Activated T-cell treated with anti-CD3 and anti-CD28 coated beads, Interleukin-2, amount 50 U/mL, for 4 hours (primary cell): Measurements from ENCODE around the gene ZNF430. TPM values are rescaled to one million over a fixed set of nuclear protein-coding genes. Genes with fewer than 3 reads are reported as not detected.
"Not testable (repeated sequence)": the region's sequence is repeated elsewhere in the genome, so short reads cannot be mapped to it uniquely, and the experiment has no call there.

Experiments used
- ATAC-seq, 2 donors: fragments of 200-7000 bp; cut with Tn5 transposase; one replicate each; pipeline ENCODE4 v1.10.0; 2021
- DNase-seq: peaks from one replicate; pipeline ENCODE4 v3.0.0-alpha.2; 2020
- H3K27me3 Mint-ChIP-seq: one replicate; pipeline ENCODE4 v1.8.0; 2021; ENCODE audit warnings: low read depth, mixed read lengths
- H3K36me3 Mint-ChIP-seq: one replicate; pipeline ENCODE4 v1.8.0; 2022; ENCODE audit warnings: mixed read lengths; ENCODE audit not compliant: insufficient read depth
- H3K4me1 Mint-ChIP-seq: one replicate; pipeline ENCODE4 v1.8.0; 2021; ENCODE audit warnings: low read depth, mixed read lengths
- H3K4me3 Mint-ChIP-seq: one replicate; pipeline ENCODE4 v1.8.0; 2021; ENCODE audit warnings: mild to moderate bottlenecking, moderate library complexity, mixed read lengths
- H3K9me3 Mint-ChIP-seq: one replicate; pipeline ENCODE4 v1.8.0; 2021; ENCODE audit warnings: mixed read lengths
- total RNA-seq, 3 donors: library from RNA; stranded (reverse); gene quantifications; one replicate each; pipeline ENCODE4 v1.2.1, GENCODE V29; 2021

The ZNF430 gene
- 10 to 100 TPM; 12.2 to 17.9 (median 16.6) TPM for total RNA-seq

DNA sequence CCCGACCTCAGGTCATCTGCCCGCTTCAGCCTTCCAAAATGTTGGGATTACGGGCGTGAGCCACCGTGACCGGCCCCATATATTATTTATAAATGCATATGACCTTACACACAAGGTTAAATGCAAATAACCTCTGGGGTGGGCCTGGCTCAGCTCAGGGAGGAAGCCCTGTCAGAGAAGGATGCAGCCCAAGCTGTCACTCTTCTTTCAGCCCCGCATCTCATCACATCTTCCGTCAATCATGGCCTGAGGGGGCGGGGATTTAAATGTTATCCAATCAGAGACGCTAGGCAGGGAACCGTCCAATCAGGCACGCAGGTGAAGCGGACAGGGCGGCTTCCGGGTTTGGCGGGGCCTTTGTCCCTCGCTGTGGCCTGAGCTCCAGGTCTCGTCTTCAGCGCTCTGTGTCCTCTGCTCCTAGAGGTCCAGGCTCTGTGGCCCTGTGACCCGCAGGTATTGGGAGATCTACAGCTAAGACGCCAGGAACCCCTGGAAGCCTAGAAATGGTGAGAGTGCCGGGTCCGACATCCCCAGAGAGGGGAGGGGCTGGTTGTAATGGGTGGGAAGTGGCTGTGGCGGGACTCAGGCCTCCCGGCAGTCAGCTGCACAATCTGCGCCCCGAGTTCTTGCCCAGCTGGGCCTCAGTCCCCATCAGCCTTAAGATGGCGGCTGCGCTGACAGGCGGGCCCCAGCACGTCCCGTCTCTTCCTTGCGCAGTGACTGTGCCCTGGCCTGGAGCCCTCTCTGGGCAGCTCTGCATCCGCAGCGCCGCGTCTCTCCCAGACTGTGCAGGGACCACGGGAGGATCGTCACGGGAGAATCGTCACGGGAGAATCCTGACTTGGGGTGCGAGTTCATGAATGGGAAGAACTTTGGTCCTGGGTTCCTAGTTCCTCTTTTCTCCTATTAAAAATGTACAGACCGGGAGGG is at the start of gene ZNF430:
ZNF430 (plus strand) TSS at position 360 of the 930 bp plus-strand sequence; CDS start at position 504, 144 bp downstream.
- peak within 1 kb of the TSS; percentile 100 for H3K4me3 Mint-ChIP-seq
- DNase-seq: peak; percentile 88
- H3K9me3 Mint-ChIP-seq: no peaks in the 10 kb centered on the region
- H3K4me1 Mint-ChIP-seq: peaks cover 47% of the 10 kb centered on the region
- H3K36me3 Mint-ChIP-seq: peaks cover 19% of the 10 kb centered on the region
- H3K27me3 Mint-ChIP-seq: no peaks in the 10 kb centered on the region
- peak; percentile 93 to 96 for ATAC-seq

DNA sequence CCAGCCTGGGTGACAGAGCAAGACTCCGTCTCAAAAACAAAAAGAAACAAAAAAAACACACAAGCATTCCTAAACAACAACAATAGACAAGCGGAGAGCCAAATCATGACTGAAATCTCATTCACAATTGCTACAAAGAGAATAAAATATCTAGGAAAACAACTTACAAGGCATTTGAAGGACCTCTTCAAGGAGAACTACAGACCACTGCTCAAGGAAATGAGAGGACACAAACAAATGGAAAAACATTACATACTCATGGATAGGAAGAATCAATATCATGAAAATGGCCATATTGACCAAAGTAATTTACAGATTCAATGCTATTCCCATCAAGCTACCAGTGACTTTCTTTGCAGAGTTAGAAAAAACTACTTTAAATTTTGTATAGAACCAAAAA is 27.7 kb upstream of the ZNF430 start:
- not testable (repeated sequence) for DNase-seq, H3K36me3 Mint-ChIP-seq, H3K27me3 Mint-ChIP-seq, ATAC-seq, H3K4me1 Mint-ChIP-seq, H3K4me3 Mint-ChIP-seq
- peaks cover 22% of the 10 kb centered on the region for H3K9me3 Mint-ChIP-seq

DNA sequence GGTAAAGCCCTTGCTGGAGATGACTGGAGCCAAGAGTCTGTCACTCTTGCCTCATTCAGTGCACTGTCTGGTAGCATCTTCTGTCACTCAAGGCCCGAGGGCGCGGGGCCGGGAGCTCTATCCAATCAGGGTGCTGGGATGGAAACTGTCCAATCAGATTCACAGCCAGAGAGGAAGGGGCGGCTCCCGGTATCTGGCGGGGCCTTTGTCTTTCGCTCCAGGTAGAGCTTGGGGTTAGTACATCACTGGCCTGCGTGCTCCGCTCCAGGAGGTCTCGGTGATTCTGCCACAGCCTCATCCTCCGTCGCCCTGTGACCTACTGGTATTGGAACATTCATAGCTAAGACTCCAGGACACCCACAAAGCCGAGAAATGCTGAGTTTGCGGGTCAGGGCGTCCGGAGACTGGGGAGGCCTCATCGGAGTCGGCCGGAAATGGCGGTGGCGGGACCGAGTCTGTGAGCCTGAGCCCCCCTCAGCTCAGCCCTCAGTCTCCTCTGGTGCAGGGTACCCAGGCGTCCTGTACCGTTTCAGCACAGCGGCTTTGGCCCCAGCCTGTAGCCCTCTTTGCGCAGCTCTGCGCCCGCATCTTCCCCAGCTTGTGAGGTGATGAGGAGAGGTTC is 20.6 kb upstream of the ZNF430 start:
- ATAC-seq: peak; percentile 100
- Mint-ChIP-seq H3K4me1 (peaks cover 1% of the 10 kb centered on the region), H3K27me3 (no peaks in the 10 kb centered on the region), H3K4me3 (peak overlapping the region; percentile 86), H3K36me3 (no peaks in the 10 kb centered on the region), H3K9me3 (no peaks in the 10 kb centered on the region)
- DNase-seq: peak; percentile 76

DNA sequence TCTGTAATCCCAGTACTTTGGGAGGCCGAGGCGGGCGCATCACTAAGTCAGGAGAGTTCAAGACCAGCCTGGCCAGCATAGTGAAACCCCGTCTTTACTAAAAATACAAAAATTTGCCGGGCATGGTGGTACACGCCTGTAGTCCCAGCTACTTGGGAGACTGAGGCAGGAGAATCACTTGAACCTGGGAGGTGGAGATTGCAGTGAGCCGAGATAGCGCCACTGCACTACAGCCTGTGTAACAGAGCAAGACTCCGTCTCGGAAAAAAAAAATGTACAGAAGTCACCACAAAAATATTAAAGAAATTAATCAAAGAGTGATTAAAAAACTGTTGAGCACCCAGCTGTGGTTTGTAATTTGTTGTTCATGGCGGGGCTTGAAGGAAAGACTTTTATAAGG is 781 bp downstream of the ZNF430 start:
- H3K4me3 Mint-ChIP-seq: peak overlapping the region; percentile 100
- ATAC-seq, H3K9me3 Mint-ChIP-seq, DNase-seq, H3K27me3 Mint-ChIP-seq: not testable (repeated sequence)
- H3K36me3 Mint-ChIP-seq: peaks cover 25% of the 10 kb centered on the region
- peaks cover 53% of the 10 kb centered on the region for H3K4me1 Mint-ChIP-seq

DNA sequence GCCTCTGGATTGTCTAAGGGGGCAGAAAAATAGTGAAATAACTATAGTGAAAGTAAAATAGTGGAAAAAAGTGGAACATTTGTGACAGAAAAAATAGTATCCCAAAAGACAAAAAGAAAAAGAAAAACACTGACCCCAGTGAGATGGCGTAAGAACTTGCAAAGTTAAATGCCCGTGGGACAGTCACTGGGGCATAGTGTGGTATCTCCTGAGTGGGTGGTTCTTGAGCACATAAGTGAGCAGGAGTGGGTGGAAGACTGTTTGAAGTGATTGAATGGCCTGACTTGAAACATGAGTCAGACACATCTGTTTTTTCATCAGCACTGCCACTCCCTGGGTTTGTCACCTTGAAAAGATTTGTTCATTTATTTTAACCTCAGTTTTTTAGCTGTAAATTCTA is 2.5 kb downstream of the ZNF430 start:
- no peaks in the 10 kb centered on the region for H3K27me3 Mint-ChIP-seq
- peak overlapping the region; percentile 100 for H3K4me3 Mint-ChIP-seq
- peaks cover 69% of the 10 kb centered on the region for H3K4me1 Mint-ChIP-seq
- ATAC-seq (peak; percentile 29 to 32), DNase-seq (peak; percentile 14)
- peaks cover 40% of the 10 kb centered on the region for H3K36me3 Mint-ChIP-seq
- H3K9me3 Mint-ChIP-seq: no peaks in the 10 kb centered on the region

DNA sequence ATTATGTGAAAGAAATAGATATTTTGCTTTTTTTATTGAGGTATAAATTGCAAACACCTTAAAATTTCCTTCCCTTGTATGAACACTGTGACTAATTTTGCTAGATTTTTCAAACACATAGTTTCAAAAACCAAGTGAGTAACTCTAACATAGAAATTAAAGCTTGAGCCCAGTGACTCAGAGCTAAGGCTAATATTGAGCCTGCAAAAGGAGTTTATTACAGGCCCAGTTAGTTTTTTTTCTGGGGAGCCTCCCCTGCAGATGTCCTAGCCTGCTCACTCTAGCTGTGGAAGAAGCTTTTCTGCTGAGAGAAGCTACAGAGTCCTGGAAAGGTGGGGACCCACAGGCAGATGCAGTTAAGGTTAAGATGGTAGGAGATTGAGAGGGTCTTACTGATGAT is 3.4 kb downstream of the ZNF430 start:
- Mint-ChIP-seq H3K9me3 (no peaks in the 10 kb centered on the region), H3K4me1 (peaks cover 78% of the 10 kb centered on the region), H3K36me3 (peaks cover 45% of the 10 kb centered on the region), H3K4me3 (peak overlapping the region; percentile 42), H3K27me3 (no peaks in the 10 kb centered on the region)
- ATAC-seq (peak in 1 of 2 donors; percentile 3), DNase-seq (no peak)

DNA sequence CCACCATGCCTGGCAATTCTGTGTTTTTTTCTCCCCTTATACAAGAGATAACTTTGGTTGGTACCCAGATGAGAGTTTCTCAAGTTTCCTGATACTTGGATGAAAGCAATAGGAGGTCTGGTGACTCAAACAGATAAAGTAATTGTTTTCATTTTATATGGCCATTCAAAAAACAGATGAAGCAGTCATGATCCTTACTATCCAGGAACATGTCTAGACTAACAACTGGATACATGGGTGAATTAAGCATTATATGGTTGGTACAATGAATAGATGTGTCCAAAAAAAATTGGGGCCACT is 8.5 kb downstream of the ZNF430 start:
- DNase-seq (no peak), ATAC-seq (peak; percentile 29 to 41)
- no peak overlapping the region for H3K4me3 Mint-ChIP-seq
- H3K27me3 Mint-ChIP-seq: no peaks in the 10 kb centered on the region
- peaks cover 58% of the 10 kb centered on the region for H3K36me3 Mint-ChIP-seq
- peaks cover 61% of the 10 kb centered on the region for H3K4me1 Mint-ChIP-seq
- H3K9me3 Mint-ChIP-seq: no peaks in the 10 kb centered on the region

DNA sequence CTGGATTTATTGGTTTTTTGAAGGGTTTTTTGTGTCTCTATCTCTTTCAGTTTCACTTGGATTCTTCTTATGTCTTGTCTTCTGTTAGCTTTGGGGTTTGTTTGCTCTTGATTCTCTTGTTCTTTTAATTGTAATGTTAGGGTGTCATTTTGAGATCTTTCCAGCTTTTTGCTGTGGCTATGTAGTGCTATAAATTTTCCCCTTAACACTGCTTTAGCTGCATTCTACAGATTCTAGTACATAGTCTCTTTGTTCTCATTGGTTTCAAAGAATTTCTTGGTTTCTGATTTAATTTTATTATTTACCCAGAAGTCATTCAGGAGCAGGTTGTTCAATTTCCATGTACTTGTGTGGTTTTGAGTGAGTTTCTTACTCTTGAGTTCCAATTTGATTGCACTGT is 24.6 kb downstream of the ZNF430 start:
- ATAC-seq: no peak
- no peaks in the 10 kb centered on the region for H3K27me3 Mint-ChIP-seq
- no peak overlapping the region for H3K4me3 Mint-ChIP-seq
- DNase-seq: no peak
- peaks cover 47% of the 10 kb centered on the region for H3K9me3 Mint-ChIP-seq
- peaks cover 65% of the 10 kb centered on the region for H3K36me3 Mint-ChIP-seq
- H3K4me1 Mint-ChIP-seq: peaks cover 17% of the 10 kb centered on the region

DNA sequence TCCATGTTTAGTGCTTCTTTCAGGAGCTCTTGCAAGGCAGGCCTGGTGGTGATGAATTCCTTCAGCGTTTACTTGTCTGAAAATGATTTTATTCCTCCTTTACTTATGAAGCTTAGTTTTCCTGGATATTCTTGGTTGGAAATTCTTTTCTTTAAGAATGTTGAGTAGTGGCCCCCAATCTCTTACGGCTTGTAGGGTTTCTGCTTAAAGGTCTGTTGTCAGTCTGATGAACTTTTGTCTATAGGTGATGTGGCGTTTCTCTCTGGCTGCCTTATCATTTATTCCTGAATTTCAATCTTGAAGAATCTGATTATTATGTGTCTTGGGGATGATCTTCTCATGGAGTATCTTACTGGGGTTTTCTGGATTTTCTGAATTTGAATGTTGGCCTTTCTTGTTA is 26.0 kb downstream of the ZNF430 start:
- DNase-seq (no peak), ATAC-seq (no peak)
- Mint-ChIP-seq H3K36me3 (peaks cover 64% of the 10 kb centered on the region), H3K4me1 (peaks cover 17% of the 10 kb centered on the region), H3K4me3 (no peak overlapping the region), H3K9me3 (peaks cover 47% of the 10 kb centered on the region), H3K27me3 (no peaks in the 10 kb centered on the region)

DNA sequence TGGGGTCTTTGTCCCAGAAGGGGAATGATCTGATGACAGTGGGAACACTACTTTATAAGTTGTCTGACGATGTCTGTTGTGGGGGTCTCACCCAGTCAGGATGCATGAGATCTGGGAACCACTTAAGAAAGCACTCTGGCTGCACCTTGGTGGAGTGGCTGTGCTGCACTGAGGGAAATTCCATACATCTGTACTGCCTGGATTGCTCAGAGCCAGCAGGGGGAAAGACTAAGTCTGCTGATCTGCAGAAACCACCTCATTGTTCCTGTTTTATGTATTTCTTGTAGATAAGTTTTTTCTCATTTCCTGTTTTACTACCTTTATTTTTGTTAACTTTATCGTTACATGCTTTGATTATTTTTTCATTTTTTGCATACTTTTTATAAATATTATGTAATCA is 27.3 kb downstream of the ZNF430 start:
- DNase-seq (no peak), ATAC-seq (no peak)
- peaks cover 16% of the 10 kb centered on the region for H3K4me1 Mint-ChIP-seq
- no peak overlapping the region for H3K4me3 Mint-ChIP-seq
- H3K27me3 Mint-ChIP-seq: no peaks in the 10 kb centered on the region
- H3K9me3 Mint-ChIP-seq: peaks cover 53% of the 10 kb centered on the region
- peaks cover 68% of the 10 kb centered on the region for H3K36me3 Mint-ChIP-seq

DNA sequence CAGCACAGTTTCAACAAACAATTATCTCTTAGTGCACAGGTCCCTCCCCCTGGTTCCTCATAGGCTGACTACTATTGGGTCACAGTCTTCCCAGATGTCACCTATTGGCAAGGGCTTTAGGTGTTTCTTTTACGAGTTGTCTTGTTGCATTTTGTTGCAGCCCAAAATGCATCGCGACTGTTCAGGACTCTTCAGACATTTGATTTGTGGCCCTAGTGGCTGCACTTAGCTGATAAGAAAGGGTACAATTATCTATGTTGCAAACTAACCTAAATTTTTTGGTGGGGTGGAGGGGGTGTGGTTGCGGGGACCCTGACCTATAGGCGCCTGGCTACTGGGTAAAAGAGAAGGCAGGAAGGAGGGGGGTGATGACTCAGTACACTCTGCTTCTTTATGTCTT is 32.4 kb downstream of the ZNF430 start:
- Mint-ChIP-seq H3K9me3 (peaks cover 25% of the 10 kb centered on the region), H3K36me3 (peaks cover 58% of the 10 kb centered on the region), H3K4me3 (no peak overlapping the region), H3K4me1 (no peaks in the 10 kb centered on the region), H3K27me3 (no peaks in the 10 kb centered on the region)
- DNase-seq (no peak), ATAC-seq (no peak)

DNA sequence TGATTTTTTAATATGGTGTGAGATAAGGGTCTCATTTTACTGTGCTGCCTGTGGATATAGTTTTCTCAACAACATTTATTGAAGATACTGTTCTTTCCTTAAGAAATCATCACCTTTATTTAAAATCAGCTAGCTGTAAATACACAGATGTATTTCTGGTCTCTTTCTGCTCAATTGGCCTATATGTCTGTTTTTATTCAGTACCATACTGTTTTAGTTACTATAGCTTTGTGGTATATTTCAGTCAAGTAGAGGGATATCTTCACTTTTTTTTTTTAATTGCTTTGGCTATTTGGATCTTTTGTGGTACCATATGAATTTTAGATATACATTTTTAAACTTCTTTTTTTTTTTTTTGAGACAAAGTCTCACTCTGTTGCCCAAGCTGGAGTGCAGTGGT is 44.9 kb downstream of the ZNF430 start:
- Mint-ChIP-seq H3K36me3 (peaks cover 24% of the 10 kb centered on the region), H3K4me1 (no peaks in the 10 kb centered on the region), H3K27me3 (no peaks in the 10 kb centered on the region), H3K4me3 (no peak overlapping the region), H3K9me3 (peaks cover 8% of the 10 kb centered on the region)
- ATAC-seq: no peak
- DNase-seq: no peak

DNA sequence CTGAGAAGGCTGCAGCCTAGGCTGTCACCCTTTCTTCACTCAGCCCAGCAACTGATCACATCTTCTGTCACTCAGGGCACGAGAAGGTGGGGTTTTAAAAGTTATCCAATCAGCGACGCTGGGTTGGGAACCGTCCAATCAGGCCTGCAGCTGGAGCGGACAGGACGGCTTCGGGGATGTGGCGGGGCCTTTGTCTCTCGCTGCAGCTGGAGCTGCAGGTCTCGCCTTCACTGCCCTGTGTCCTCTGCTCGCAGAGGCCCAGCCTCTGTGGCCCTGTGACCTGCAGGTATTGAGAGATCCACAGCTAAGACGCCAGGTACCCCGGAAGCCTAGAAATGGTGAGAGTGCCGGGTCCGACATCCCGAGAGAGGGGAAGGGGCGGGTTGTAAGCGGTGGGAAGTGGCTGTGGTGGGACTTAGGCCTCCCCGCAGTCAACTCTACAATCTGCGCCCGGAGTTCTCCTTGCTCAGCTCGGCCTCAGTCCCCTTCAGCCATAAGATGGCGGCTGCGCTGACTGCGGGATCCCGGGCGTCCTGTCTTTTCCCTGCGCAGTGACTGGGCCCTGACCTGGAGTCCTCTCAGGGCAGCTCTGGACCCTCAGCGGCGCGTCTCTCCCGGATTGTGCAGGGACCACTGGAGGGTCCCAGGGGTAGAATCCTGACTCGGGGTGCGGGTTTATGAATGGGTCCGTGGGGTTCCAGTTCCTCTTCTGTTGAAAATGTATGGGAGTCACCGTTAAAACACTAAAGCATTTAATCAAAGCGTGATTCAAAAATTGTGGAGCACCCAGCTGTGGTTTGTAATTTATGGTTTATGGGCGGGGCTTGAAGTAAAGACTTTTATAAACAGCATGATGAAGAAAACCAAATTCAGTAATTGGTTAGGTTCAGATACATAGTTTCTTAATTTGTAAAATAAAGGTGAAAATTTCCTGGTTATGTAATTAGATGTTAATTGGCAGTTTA is 61.8 kb downstream of the ZNF430 start, which contains the start of gene ZNF714:
ZNF714 (plus strand) TSS at position 193 of the 965 bp plus-strand sequence. CDS start 16,066 bp downstream, outside the sequence.
- Mint-ChIP-seq H3K9me3 (no peaks in the 10 kb centered on the region), H3K36me3 (peaks cover 11% of the 10 kb centered on the region), H3K4me1 (peaks cover 18% of the 10 kb centered on the region), H3K27me3 (no peaks in the 10 kb centered on the region), H3K4me3 (peak within 1 kb of the TSS; percentile 99)
- ATAC-seq: peak; percentile 99 to 100
- DNase-seq: peak; percentile 64

DNA sequence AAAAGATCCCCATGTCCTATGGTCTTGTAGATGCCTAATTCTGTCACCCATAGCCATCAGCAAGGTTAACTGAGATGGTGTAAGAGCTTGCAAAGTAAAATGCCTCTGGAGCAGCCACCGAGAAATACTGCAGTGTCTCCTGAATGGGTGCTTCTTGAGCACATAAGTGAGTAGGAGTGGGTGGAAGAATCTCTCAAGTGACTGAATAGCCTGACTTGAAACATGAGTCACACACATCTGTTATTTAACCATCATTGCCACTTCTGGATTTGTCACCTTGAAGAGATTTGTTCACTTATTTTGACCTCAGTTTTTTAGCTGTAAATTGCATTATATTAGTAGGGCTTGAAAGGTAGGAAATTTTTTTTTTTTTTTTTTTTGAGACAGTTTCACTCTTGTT is 63.9 kb downstream of the ZNF430 start:
- Mint-ChIP-seq H3K4me1 (peaks cover 18% of the 10 kb centered on the region), H3K27me3 (no peaks in the 10 kb centered on the region), H3K9me3 (no peaks in the 10 kb centered on the region), H3K36me3 (peaks cover 9% of the 10 kb centered on the region), H3K4me3 (no peak overlapping the region)
- peak; percentile 49 to 53 for ATAC-seq
- no peak for DNase-seq
